CD4-positive, alpha-beta T cell treated with Interleukin-4 for 1 hour (primary cell): Measurements from ENCODE around the gene TRIM13.
"Not testable (repeated sequence)": the region's sequence is repeated elsewhere in the genome, so short reads cannot be mapped to it uniquely, and the experiment has no call there.

Source experiments
- DNase-seq, 2 donors: peaks; one replicate each; pipeline ENCODE4 v3.0.0-alpha.2; 2020 to 2022

The TRIM13 gene, protein sequence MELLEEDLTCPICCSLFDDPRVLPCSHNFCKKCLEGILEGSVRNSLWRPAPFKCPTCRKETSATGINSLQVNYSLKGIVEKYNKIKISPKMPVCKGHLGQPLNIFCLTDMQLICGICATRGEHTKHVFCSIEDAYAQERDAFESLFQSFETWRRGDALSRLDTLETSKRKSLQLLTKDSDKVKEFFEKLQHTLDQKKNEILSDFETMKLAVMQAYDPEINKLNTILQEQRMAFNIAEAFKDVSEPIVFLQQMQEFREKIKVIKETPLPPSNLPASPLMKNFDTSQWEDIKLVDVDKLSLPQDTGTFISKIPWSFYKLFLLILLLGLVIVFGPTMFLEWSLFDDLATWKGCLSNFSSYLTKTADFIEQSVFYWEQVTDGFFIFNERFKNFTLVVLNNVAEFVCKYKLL

DNA sequence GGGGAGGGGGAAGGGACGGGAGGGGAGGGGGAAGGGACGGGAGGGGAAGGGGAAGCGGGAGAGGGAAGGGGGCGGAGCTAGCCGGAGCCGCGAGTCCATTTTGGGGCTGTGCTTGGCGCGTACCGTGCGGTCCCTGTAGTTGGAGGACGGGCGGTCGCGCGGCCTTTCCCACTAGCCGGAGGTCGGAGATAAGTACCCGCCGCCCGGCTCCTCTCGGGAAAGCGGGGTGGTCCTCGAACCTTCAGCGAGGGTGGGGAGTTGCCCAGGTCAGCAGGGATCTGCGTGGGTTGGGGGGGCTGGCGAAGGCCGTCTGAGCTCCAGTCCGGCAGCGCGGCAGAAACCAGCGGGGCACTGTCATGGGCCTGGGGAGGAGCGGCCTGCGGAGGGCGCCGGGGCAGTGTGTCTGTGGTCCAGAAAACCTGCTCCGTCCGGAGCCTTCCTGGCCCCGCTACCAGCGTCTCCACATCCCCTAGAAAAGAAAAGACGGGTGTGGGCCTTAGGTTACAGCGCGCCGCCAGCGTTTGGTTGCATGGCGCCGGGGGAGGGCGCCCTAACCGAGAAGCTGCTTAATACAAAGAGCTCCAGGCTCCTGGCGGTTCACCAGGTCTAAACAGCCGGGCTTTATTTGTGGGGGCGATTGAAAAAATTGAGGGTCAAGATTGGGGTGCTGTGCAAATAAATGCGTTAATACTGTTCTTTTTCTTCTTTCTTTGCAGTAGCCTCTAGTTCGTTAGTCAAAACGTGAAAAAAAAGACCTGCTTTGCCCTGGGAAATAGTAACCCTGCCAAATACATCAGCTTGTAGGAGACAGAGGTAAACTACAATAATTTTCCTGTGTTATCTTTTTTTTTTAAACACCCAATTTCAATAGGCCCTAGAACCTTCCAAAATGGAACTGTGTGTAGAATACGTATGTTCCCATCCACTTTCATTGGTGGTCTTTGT lies at the start of gene TRIM13:
Gene TRIM13 (plus strand): TSS at position 92 of the 945 bp plus-strand sequence. CDS start 14,899 bp downstream, outside the sequence.
- DNase-seq: peak; percentile 84 to 86

- DNase-seq: not testable (repeated sequence)
Observed at GRCh38 chr13:49948777-49949270, 48.0 kb upstream of the TRIM13 start.

GRCh38 chr13:49951754-49952535 lies 44.9 kb upstream of the TRIM13 start:
- no peak for DNase-seq

DNA sequence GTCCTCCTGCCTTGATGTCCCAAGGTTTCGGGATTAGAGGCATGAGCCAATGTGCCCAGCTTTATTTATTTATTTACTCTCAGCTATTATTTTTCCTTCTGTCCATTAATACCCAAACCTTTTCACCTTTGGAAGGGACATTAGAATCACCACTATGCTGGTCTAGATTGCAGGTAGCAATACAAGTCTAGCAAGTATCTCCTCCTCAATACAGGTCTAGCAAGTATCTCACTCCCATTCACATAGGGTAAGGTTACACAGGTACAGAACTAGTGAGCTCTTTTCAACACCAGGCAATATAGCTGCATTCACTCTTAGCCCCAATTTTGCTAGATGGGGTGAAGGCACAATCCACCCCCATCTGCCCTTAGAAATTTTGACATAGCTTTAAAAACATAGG lies 43.3 kb upstream of the TRIM13 start:
- no peak for DNase-seq

GRCh38 chr13:49954674-49955455 lies 42.0 kb upstream of the TRIM13 start:
- DNase-seq: no peak

GRCh38 chr13:49956131-49956530 lies 40.7 kb upstream of the TRIM13 start:
- no peak for DNase-seq

- no peak for DNase-seq
Observed at GRCh38 chr13:49958321-49958720, 38.5 kb upstream of the TRIM13 start.

GRCh38 chr13:49967456-49967855 lies 29.4 kb upstream of the TRIM13 start:
- DNase-seq: no peak

DNA sequence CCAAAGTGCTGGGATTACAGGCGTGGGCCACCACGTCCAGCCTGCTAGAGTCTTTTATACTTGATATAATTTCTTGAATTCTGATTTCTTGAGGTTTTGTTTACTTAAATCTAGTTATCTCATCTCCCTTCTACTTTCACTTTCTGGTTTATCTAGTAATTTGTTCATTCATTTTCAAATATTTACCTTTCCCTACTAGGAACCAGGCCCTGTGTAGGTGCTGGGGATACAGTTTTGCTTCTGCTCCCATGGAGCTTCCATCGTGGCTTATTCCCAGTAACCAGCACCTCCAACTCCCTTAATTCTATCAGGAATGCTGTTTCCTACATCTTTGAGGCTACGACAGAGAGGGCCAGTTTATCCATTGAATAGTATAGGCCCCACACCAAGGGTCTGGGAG lies 24.1 kb upstream of the TRIM13 start:
- no peak for DNase-seq

DNA sequence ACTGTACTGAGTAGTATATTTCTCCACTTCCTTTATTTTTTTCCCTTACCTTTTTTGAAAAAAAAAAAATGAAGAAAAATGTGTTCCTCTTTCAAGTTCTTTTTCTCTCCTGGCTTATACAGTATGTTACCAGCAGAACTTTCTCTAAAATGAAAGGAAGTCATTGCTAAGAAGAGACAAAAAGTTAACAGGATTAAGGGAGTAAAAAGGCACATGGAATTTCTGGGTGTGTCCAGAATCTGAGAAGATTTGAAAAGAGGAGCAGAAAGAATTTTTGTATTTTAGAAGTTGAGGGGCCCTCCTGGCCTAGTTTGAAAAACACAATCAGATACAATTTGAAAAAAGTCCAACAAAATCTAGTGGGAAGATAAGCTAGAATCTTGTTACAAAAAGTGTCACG lies 21.0 kb upstream of the TRIM13 start:
- DNase-seq: no peak

DNA sequence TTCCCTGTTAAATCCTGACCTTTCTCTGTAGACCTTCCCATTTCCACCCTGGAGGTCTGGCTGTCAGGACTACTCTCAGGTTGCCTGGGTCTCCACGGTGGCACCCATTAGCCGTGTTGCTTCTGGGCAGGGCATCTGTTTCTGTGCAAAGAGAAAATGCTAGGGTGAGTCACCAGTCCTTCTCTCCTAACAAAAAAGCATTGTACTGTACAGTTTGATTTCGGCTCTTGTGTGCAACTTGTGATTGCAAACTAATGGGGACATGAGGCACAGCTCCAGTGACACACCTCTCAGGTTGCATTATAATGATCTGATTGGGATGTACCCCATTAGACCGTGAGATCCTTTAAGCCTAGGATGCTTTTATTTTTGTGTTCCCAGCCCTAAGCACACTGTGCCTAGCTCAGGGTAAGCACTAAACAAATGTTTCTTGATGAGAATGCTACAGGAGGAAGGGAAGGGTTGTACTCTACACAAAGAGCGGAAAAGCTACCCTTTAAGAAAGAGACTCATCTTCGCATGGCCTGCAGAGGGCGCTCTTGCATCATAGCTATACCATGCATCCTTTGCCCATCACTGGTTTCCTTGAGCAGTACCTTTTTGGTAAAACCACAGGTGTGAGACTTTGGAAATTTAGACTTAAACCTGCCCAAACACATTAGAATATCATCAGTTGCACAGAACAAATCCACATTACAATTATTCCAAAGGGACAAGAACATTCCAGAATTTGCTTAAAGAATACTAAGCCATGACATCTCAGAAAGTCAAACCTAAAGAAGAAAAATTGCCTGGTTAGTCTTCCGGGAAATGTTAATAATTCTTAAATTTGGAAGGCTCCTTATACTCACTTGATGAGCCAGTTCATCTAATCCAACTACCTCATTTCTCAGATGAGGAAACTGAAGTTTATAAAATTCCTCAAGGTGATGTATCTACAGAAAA lies 20.3 kb upstream of the TRIM13 start:
- peak; percentile 76 to 80 for DNase-seq

GRCh38 chr13:49977992-49978391 lies 18.9 kb upstream of the TRIM13 start:
- DNase-seq: no peak

DNA sequence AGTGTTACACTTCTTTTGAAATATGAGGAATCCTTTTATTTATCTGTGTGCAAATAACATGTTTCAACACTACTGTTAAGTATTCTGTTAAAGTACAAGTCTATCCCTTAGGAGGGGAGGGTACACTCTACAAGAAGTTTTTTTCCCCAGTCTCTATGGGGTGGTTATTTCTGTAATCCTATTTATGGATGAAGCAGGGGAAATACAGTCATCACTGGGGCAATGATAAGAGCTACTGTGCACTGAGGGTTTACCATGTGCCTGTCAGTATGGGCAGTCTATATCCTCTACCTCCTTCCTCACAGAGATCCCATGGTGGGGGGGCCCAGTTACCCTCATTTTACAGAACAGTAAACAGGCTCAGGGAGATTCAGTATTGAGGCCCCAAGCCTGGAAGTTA lies 16.6 kb upstream of the TRIM13 start:
- no peak for DNase-seq

DNA sequence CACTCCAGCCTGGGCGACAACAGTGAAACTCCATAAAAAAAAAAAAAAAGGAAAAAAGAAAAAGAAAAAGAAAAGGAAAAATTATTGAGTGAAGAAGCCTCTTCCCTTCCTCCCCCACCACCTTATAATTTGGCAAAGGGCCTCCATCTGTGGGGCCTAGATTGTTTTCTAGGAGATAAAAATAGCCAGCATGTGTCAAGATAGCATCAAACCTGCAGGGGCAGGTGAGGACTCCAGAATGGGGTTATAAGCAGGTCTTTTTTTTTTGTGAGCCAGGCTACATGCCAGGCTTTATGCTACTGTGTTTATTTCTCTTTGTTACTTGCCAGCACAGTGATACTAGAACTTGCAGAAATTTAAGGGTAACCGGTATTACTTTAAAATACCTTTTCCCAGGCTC lies 11.7 kb upstream of the TRIM13 start:
- no peak for DNase-seq

GRCh38 chr13:49986471-49986870 lies 10.4 kb upstream of the TRIM13 start:
- no peak for DNase-seq

DNA sequence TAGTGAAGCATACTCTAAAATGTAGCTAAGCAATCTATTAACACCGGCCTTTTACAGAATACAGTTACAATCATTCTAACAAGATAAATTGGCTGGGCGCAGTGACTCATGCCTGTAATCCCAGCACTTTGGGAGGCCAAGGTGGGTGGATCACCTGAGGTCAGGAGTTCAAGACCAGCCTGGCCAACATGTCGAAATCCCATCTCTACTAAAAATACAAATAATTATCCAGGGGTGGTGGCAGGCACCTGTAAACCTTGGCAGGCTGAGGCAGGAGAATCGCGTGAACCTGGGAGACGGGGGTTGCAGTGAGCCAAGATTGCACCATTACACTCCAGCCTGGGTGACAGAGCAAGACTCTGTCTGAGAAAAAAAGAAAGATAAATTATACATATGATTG lies 6.2 kb upstream of the TRIM13 start:
- not testable (repeated sequence) for DNase-seq

DNA sequence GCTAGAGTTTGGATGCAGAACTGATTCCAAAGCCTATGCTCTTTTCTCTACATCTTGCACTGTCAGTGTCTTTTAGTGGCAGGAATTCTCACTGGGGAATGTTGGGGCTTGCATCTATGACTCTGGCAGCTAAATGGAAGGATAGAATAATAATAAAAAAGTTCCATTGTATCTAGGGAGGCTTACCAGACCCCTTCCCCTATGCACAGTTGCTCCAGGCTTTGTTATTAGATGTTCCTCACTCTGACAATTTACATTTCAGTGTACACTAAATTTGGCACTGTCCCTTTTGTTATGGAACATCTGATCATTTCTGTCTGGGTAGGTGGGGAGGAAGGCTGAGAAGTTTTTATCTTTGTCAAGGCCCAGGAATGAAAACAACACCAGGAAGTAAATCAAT lies 3.7 kb upstream of the TRIM13 start:
- no peak for DNase-seq

DNA sequence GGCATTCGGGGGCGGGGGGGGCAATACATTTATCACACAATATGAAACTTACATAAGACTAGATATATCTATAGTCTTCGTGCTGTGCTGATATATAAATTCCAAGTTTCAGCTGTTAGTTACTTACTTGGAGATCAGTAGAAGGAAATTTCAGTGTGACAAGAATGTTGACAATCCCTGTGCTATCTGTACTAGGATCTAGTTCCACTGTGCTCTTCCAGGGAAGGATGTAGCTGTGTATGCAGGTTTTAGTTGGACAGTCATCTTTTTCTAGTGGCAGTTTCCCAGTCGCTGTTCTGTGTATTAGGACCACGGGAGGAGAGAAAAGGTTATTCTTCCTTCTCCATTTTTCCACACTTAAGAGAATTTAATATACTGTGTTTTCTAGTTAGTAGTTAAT lies 3.2 kb upstream of the TRIM13 start:
- no peak for DNase-seq

- peak in 1 of 2 donors; percentile 11 for DNase-seq
Observed at GRCh38 chr13:49995625-49996101, 1.2 kb upstream of the TRIM13 start.

GRCh38 chr13:49996161-49996915 lies 504 bp upstream of the TRIM13 start:
- DNase-seq: peak; percentile 88 to 89
